ENCODE measurements around the gene SP7. TPM values are rescaled to one million over a fixed set of nuclear protein-coding genes. Genes with fewer than 3 reads are reported as not detected.

Gene SP7
- total and polyA plus RNA-seq, 10 of the 15 experiments (the other 5 are each of a cell fraction or from before 2014, with no cell fraction given), result 0.05 to 0.11 TPM; not detected in 8

- CTCF ChIA-PET, result interaction anchor here (0.5 to 12.9 kb wide), 19 partner anchors 9 to 222 kb away, joined by 3 to 315 read pairs (median 5); partner anchors contain the start of genes AAAS, ESPL1 and ITGB7
- SMC1A ChIA-PET (ENCODE audit: uncharacterized antibody, unreplicated experiment), result interaction anchor here (0.8 to 10.8 kb wide), 8 partner anchors 10 to 222 kb away, joined by 3 to 96 read pairs (median 4); partner anchors contain the start of gene ESPL1
- no peaks in the 10 kb centered on the region for H3K4me1 ChIP-seq (ENCODE audit: control insufficient read depth, insufficient read depth, low read length)
- intact Hi-C loops (cut with micrococcal nuclease; ENCODE audit: unreplicated experiment), result no loop called here
- H3K4me2 ChIP-seq (ENCODE audit: control insufficient read depth, insufficient read depth), result no peak overlapping the region
- H3K27me3 ChIP-seq (replicated peaks in 1 of 2; ENCODE audit: control insufficient read depth in 2 of 2, insufficient read depth in 2 of 2, low read length in 1 of 2), result no peaks in the 10 kb centered on the region
- H4K20me1 ChIP-seq (ENCODE audit: control insufficient read depth, insufficient read depth), result no peaks in the 10 kb centered on the region
- no peak overlapping the region for H3K4me3 ChIP-seq
- DNase-seq (ENCODE audit: low read depth, low spot score), result no peak
- FAIRE-seq, result no peak
- BruUV-seq (replicated peaks), result TSS peak; percentile 22
- H3K9me3 ChIP-seq (replicated peaks; ENCODE audit: control insufficient read depth, insufficient read depth, low read length), result no peaks in the 10 kb centered on the region
- no peak for ATAC-seq
- no peak overlapping the region for H3K9ac ChIP-seq (ENCODE audit: control insufficient read depth, insufficient read depth, low read length)
- no peak overlapping the region for H2AFZ ChIP-seq (ENCODE audit: control insufficient read depth, low read depth, low read length)
- no peaks in the 10 kb centered on the region for H3K79me2 ChIP-seq (ENCODE audit: control insufficient read depth, insufficient read depth, low read length)
- POLR2A ChIA-PET, result no interaction called here
- TF ChIP-seq HDAC2 (IDR thresholded peaks at IDR 0.05) (no peak), TBL1XR1 (IDR thresholded peaks at IDR 0.05; ENCODE audit: low read depth, low read length) (no peak), RELB (IDR thresholded peaks at IDR 0.05; ENCODE audit: low read depth) (no peak), TARDBP (IDR thresholded peaks at IDR 0.05; ENCODE audit: borderline replicate concordance) (no peak), NFXL1 (IDR thresholded peaks at IDR 0.05; ENCODE audit: borderline replicate concordance) (no peak), CTCF (IDR thresholded peaks at IDR 0.05 in 2 of 3, conservative IDR thresholded peaks at IDR 0.05 in 1 of 3; ENCODE audit: control insufficient read depth in 2 of 3, extremely low read depth in 1 of 3, insufficient read depth in 1 of 3, low read depth in 3 of 3, low read length in 3 of 3) (no peak), CREB1 (IDR thresholded peaks at IDR 0.05; ENCODE audit: low read depth) (no peak)
- WGBS (ENCODE audit: insufficient coverage, insufficient replicate concordance, low lambda C conversion rate, missing lambda C conversion rate), result 79% methylated on average over 6 of the region's 6 CpGs
- H3K27ac ChIP-seq (ENCODE audit: control insufficient read depth, insufficient read depth), result no peak overlapping the region
- in situ Hi-C loops (cut with MboI), result loop anchor here (5.0 kb wide), 2 partner anchors 76 to 126 kb away; no protein-coding TSS in a partner anchor
- RAD21 ChIA-PET (ENCODE audit: unreplicated experiment), result interaction anchor here (0.6 to 8.2 kb wide), 9 partner anchors 18 to 128 kb away, joined by 3 to 102 read pairs (median 4); no protein-coding TSS in a partner anchor
- peaks cover 25% of the 10 kb centered on the region in 2 experiments for H3K36me3 ChIP-seq (ENCODE audit: control insufficient read depth in 2 of 2, insufficient read depth in 2 of 2, low read length in 1 of 2)
Measured at GRCh38 chr12:53288322-53288721, 47.8 kb downstream of the SP7 start.
